Omental fat pad (tissue), 4 donors: Measurements from ENCODE around the gene SPAG4. TPM values are rescaled to one million over a fixed set of nuclear protein-coding genes. Genes with fewer than 3 reads are reported as not detected.

Experiments used
- ATAC-seq: fragments of 150-250 bp; one replicate; pipeline ENCODE4 v1.9.1; 2016; ENCODE audit warnings: mild to moderate bottlenecking, moderate library complexity; ENCODE audit not compliant: low FRiP score
- DNase-seq: peaks from one replicate; pipeline ENCODE4 v3.0.0-alpha.2; 2019; ENCODE audit warnings: low spot score
- CTCF ChIP-seq, 3 donors: fragments of 450-650 bp; IDR thresholded peaks; one replicate each; pipeline ENCODE4 v1.5.1; 2016 to 2017; ENCODE audit warnings: antibody characterized with exemption in 3 of 3, mild to moderate bottlenecking in 3 of 3, moderate library complexity in 2 of 3
- total RNA-seq, 4 donors: library from RNA; depleted of rRNA; stranded (reverse); fragments of >200 nt; gene quantifications; one replicate each; pipeline ENCODE4 v1.1.0, GENCODE V29; 2016

The SPAG4 gene
- total RNA-seq, 4 donors from 2014 or later: 2.5 to 7.4 (median 3.1) TPM

GRCh38 chr20:35653893-35654292, 38.3 kb downstream of the SPAG4 start:
- DNase-seq (no peak), ATAC-seq (no peak)
- TF ChIP-seq CTCF (IDR thresholded peaks at IDR 0.05): no peak

- TF ChIP-seq CTCF (IDR thresholded peaks at IDR 0.05): no peak
- ATAC-seq (no peak), DNase-seq (no peak)
These were observed 38.8 kb downstream of the SPAG4 start for GRCh38 chr20:35654415-35654814.

DNA sequence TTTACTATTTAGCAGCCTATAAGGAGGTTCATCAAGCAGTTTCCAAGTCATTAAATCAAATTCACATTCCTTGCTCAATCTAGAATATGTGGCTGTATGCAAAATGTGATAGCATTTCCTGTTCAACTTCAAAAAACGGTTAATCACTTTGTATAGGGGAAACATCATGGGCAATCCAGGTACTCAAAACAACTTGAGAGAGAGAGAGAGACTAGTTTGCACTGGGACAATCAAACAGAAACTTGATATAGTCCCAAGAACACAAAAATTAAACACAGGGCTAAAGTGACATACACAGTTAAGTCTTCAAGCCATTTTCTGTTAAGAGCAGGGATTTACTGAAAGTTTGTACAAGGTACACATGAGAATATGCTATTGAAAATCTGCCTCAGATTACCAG, 41.6 kb downstream of the SPAG4 start:
- ATAC-seq: no peak
- DNase-seq: no peak

DNA sequence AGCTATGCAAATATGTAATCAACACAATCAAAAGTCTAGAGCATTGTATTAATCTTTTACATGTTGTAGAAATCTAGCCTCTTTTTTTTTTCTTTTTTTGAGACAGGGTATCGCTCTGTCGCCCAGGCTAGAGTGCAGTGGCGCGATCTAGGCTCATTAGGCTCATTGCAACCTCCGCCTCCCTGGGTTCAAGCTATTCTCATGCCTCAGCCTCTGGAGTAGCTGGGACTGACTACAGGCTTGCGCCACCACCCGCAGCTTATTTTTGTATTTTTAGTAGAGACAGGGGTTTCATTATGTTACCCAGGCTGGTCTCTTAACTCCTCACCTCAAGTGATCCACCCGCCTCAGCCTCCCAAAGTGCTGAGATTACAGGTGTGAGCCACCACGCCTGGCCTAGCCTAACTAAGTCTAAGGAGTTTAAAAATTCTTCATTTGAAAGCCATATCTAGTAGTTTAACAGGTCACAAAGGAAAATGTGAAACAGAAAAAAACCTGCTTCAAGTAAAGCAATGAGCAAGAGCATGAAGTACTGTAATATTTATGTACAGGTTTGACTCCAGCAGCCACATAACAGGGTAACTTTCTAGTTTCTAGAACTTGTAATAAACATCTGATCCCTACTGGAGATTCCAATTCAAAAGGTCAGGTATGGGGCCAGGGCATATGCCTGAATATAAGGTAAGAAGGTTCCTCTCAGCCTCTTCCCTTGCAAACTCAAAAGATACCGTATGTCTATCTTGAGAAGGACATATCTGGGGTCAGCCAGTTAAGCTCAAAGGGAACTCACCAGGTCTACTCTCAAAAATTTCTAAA, 44.7 kb downstream of the SPAG4 start:
- ATAC-seq: no peak
- no peak for DNase-seq
- TF ChIP-seq CTCF (IDR thresholded peaks at IDR 0.05): no peak

More for the DNA sequence above, 41.6 kb downstream of the SPAG4 start:
- TF ChIP-seq CTCF (IDR thresholded peaks at IDR 0.05): no peak

- TF ChIP-seq CTCF (IDR thresholded peaks at IDR 0.05): no peak
- DNase-seq: no peak
- ATAC-seq: no peak
These were observed 45.4 kb downstream of the SPAG4 start for GRCh38 chr20:35661053-35661452.

DNA sequence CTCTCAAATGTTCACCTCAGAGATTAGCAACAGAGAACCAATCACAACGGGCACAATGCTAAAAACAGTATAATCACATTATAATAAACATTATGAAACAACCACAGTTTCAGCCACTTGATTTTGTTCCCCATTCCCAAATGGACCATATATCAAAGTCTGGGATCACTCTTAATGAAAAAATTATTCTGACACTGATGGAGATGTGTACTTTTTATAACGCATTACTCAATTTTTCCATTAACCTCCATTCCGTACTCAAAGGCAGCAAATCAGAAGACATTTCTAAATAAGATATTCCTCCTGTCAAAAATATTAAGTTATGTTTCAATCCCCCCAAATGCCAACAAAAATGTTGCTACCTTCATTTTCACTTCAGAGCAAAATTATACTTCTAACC, 46.3 kb downstream of the SPAG4 start:
- ATAC-seq: no peak
- no peak for TF ChIP-seq CTCF (IDR thresholded peaks at IDR 0.05)
- no peak for DNase-seq

DNA sequence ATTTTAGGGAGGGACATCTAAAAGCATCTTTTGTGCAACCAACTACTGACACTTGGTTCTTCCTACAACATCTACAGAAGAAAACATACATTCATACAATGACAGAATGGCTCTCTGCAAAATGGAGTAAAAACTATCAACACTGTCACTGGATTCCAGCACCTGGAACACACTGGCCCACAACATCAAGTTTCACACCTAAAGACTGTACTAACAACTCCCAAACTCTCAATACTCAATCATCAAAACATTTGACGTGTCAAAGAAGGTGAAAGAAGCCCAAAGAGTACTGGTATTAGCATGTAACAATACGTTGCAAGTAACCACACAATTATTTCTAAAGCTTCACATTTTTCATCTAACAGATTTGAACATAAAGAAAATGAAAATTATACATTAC, 46.9 kb downstream of the SPAG4 start:
- ATAC-seq (no peak), DNase-seq (no peak)
- no peak for TF ChIP-seq CTCF (IDR thresholded peaks at IDR 0.05)
